Measurements from ENCODE around the gene SMIM44. TPM values are rescaled to one million over a fixed set of nuclear protein-coding genes. Genes with fewer than 3 reads are reported as not detected.

SMIM44 gene
- total and polyA plus RNA-seq, 2 donors (not counting 1 experiment from before 2014, with no cell fraction given) = not detected

- peak; percentile 85 for ATAC-seq (ENCODE audit: low read depth)
- H3K27ac Mint-ChIP-seq = no peak overlapping the region
- peak overlapping the region; percentile 75 for H2AFZ ChIP-seq (ENCODE audit: insufficient read depth, low read depth, low read length, poor library complexity, severe bottlenecking)
Measured at GRCh38 chr19:3479177-3479833, 3.9 kb downstream of the SMIM44 start.

More at GRCh38 chr19:3479177-3479833, 3.9 kb downstream of the SMIM44 start:
- intact Hi-C loops (cut with micrococcal nuclease) = no loop called here
- H3K27ac ChIP-seq (ENCODE audit: low read length in 2 of 2) = no peak overlapping the region
- H3K4me1 Mint-ChIP-seq = peaks cover 18% of the 10 kb centered on the region
- no peak overlapping the region for H3K9ac ChIP-seq (ENCODE audit: low read length)
- peaks cover 0 to 10% (median 0%) of the 10 kb centered on the region in 4 experiments for H3K27me3 ChIP-seq (replicated peaks in 1 of 4; ENCODE audit: control extremely low read depth in 1 of 4, control insufficient read depth in 3 of 4, insufficient read depth in 4 of 4, low read length in 3 of 4)
- H3K79me2 ChIP-seq (ENCODE audit: control insufficient read depth, insufficient read depth, low read length) = no peaks in the 10 kb centered on the region
- WGBS (ENCODE audit: insufficient coverage) = 8% methylated on average over 7 of the region's 7 CpGs
- peaks cover 0 to 13% (median 0%) of the 10 kb centered on the region in 3 donors for H3K9me3 ChIP-seq (ENCODE audit: control extremely low read depth in 1 of 3, control insufficient read depth in 2 of 3, insufficient read depth in 1 of 3, low read length in 2 of 3)
- TF ChIP-seq CTCF (IDR thresholded peaks at IDR 0.05) (no peak), EZH2 (IDR thresholded peaks at IDR 0.05; ENCODE audit: borderline replicate concordance, insufficient read depth, low read depth, low read length, poor library complexity, severe bottlenecking) (no peak)
- H3K27me3 Mint-ChIP-seq = peaks cover 5% of the 10 kb centered on the region
- H3K4me1 ChIP-seq (ENCODE audit: control insufficient read depth in 2 of 2, insufficient read depth in 2 of 2, low read length in 2 of 2) = peaks cover 17 to 31% of the 10 kb centered on the region in 2 donors
- ChIA-PET CTCF (interaction anchor here (0.6 to 1.8 kb wide), 5 partner anchors 9 to 528 kb away, joined by 3 to 11 read pairs (median 4); partner anchors contain the start of gene PIAS4), POLR2A (interaction anchor here (0.6 kb wide), 2 partner anchors 26 to 545 kb away, joined by 5 to 10 read pairs; no protein-coding TSS in a partner anchor)
- peak overlapping the region in 3 of 5 experiments; percentile 33 to 35 (median 34) for H3K4me3 ChIP-seq (ENCODE audit: control extremely low read depth in 1 of 5, extremely low read depth in 1 of 5, insufficient read depth in 1 of 5, low read depth in 2 of 5, low read length in 4 of 5)
- H3K4me2 ChIP-seq (replicated peaks; ENCODE audit: low read depth, low read length, poor library complexity, severe bottlenecking) = peak overlapping the region; percentile 83
- no peak overlapping the region for H3K4me3 Mint-ChIP-seq
- no peaks in the 10 kb centered on the region for H3K36me3 ChIP-seq (replicated peaks in 1 of 2; ENCODE audit: control extremely low read depth in 1 of 2, control insufficient read depth in 1 of 2, extremely low read depth in 1 of 2, insufficient read depth in 2 of 2, low read length in 1 of 2)
- DNase-seq = peak; percentile 80
- H3K9me3 Mint-ChIP-seq (ENCODE audit: insufficient read depth) = no peaks in the 10 kb centered on the region
- H4K20me1 ChIP-seq (ENCODE audit: control insufficient read depth, insufficient read depth, low read length, poor library complexity, severe bottlenecking) = no peaks in the 10 kb centered on the region

All from B cell (primary cell).